Stimulated activated CD4-positive, alpha-beta T cell treated with anti-CD3 and anti-CD28 coated beads, Interleukin-4, amount 100 ng/mL, for 24 hours (primary cell): ENCODE data around the gene CAMTA1.

Experiments
- DNase-seq: peaks from one replicate; pipeline ENCODE4 v3.0.0-alpha.2; 2020

The CAMTA1 gene

GRCh38 chr1:7430691-7431090, 645.4 kb downstream of the CAMTA1 start:
- DNase-seq = no peak

DNA sequence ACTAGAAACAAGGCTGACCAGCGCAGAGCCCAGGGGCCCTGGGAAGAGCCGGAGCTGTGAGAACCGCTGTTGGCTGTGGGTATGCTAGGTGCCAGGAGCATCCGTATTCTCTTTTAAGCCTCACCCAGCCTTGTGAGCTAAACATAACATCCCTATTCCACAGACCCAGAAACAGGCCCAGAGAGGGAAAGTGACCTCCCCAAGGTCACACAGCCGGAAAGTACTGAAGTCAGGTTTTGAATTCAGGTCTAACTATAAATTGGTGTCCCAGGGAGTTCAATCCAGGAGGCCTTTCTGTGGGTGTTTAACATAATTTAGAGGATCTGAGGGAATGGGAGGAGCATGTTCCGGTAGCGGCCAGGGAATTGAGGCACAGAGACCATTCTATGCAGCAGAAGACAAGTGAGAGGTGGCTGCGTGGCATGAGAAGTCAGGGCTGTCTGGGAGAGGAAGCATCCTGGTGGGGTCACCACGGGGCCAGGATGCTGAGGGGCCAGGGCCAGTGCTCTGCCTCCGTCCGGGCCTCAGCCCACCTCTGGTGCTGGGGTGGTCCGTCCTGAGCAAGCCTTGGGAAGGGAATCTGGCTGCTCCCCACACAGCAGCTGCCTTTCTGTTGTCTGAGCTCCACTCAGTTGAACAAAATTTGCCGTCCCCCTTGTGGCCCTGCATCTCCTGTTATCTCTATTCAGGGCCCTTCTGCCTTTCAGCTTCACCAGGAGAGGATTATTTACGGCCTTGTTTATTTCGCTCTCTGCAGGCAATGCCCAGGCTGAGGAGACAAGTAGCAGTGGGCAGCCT, 647.0 kb downstream of the CAMTA1 start:
- no peak for DNase-seq

GRCh38 chr1:7432900-7433380, 647.7 kb downstream of the CAMTA1 start:
- DNase-seq = no peak

DNA sequence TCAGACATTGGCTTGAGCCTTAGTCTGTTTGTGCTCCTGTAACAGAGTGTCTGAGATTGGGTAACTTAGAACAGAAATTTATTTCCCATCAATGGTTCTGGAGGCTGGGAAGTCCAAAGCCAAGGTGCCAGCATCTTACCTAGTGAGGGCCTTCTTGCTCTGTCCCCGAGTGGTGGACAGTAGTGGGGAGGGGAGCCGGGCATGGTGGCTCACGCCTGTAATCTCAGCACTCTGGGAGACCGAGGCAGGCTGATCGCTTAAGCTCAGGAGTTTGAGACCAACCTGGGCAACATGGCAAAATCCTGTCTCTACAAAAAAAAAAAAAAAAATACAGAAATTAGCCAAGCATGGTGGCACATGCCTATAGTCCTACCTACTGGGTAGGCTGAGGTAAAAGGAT, 649.3 kb downstream of the CAMTA1 start:
- DNase-seq = no peak

DNA sequence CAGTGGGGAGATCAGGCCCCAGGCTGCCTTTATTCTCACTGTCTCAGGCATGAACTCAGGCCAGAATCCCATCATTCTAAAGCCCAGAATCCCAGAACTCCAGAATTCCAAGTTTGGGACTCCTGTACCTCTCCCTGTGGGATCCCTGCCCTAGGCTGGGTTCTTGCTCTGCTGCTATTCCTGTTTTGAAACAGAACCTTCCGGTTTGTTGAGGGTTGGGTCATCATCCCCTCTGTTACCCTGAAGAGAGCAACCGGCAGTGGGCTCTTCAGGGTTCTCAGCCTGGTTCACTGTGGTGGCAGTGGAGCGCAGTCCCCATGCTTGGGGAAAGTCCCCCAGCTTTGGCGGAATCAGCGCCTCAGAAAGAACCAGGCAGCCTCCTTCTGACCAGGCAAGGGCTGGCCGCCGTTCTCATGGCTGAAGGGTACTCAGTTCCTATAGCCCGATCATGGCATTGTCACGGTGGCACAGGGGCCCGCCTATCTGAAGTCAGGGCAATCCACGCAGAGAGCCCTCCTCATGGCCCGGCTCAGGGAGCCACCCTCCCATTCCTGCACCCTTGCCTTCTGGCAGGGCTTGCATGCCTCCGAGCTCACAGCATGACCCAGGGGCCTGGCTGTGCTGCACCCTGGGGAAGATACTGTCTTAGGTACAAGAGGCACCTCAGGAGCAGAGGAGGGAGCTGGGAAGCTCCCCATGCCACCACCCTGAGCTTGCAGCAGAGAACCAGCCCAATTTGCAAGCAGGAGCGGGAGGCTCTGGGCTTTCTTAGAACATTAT, 650.2 kb downstream of the CAMTA1 start:
- DNase-seq = no peak

GRCh38 chr1:7436056-7437005, 651.1 kb downstream of the CAMTA1 start:
- DNase-seq = no peak

DNA sequence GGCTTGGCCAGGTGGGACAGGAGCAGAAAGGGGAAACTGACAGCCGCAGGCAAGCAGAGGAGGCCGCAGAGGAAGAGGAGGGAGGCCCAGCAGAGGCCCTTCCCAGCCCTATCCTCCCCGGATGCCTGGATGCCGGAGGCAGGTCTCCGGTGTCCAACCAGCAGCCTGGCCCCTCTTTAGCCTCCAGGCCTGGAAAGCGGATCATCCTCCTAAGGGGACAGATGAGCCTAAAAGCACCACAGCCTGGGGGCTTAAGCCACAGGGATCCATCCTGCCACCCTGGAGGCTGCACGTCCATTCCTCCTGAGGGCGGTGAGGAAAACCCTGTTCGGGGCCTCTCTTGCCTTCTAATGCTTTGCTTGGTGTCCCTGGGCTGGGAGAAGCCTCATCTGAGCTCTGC, 651.8 kb downstream of the CAMTA1 start:
- no peak for DNase-seq

GRCh38 chr1:7437608-7438395, 652.5 kb downstream of the CAMTA1 start:
- DNase-seq = no peak

GRCh38 chr1:7438396-7438785, 653.1 kb downstream of the CAMTA1 start:
- no peak for DNase-seq

DNA sequence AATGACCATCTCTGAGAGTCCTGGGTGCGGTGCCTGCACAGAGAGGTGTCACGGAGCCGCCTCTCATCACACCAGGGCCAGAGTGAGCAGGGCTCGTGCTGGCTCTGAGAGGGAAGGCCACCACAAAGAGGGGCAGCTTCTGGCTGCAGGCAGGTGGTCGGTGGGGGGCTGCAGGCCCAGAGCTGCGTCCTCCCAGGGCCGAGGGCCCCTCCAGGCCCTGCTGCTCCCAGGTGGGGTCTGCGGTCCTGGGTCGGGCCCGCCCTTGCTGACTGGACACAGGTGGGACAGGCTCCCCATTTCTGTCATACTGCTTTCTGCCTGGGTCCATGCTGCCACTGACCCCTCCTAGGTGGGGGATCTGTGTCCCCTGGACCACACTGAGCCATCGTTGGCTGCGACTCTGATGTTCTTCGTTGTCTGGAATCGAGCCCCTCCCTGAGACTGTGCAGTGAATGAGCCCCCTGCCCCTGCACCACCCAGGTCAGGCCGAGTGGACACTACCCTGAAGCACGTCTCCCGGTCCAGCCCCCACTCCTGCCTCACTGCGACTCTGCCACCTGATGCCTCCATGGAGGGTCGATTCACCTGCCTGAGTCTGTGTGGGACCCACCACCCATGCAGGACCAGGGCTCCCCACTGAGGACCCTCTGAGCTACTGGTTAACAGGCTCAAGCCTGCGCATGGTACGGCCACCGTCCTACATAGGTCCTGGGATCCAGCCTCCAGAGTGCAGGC, 653.8 kb downstream of the CAMTA1 start:
- DNase-seq = no peak

DNA sequence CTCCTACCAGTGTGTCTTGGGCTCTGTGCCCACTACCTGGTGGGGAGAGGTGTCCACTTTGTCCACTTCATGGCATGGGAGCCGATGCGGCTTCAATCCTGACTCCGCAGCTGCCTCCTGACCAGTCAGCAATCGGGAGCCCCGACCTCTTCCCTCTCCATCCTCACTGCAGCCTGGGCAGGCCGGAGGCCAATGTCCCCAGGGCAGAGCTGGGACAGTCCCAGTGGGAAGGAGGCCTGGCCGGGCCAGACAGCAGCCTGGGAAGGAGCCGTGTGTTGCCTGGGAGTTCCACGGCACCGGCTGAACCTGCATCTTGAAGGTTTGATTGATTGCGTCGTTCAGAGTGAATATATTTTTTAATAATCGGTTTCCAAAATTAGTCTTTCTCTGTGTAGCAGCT, 654.9 kb downstream of the CAMTA1 start:
- DNase-seq = no peak

DNA sequence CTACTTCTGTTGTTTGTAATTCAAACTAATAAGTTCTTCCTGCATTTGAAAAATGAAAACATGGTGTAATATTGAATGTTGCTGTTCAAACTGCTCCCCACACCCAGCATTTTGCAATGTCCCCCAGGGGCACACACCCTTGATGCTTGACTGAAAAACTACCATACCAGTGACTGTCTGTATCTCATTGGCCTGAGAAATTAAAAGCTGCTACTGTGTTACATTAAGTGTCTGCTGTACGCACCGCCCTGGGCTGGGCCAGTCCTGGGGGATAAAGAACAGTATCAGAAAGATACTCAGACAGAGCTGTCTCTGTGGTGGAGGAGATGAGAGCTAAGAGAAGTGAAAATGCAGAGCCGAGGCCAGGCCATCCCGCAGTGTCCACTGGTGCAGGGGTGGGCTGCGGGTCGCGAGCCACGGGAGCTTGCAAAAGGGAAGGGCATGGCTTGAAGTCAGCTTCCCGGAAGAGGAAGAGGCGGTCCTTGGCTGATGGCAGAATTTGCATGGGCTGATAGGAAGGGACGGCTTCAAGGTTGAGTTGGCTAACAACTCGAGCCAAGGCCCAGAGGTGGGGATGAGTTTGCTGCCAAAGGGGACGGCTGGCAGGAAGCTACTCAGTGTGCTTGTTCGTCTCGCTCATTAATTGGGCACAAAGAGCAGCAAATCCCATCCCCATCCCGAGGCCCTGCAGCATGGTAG, 656.0 kb downstream of the CAMTA1 start:
- no peak for DNase-seq

- no peak for DNase-seq
These were observed 656.8 kb downstream of the CAMTA1 start for GRCh38 chr1:7442036-7442435.

- DNase-seq = no peak
These were observed 657.7 kb downstream of the CAMTA1 start for GRCh38 chr1:7442918-7443317.

DNA sequence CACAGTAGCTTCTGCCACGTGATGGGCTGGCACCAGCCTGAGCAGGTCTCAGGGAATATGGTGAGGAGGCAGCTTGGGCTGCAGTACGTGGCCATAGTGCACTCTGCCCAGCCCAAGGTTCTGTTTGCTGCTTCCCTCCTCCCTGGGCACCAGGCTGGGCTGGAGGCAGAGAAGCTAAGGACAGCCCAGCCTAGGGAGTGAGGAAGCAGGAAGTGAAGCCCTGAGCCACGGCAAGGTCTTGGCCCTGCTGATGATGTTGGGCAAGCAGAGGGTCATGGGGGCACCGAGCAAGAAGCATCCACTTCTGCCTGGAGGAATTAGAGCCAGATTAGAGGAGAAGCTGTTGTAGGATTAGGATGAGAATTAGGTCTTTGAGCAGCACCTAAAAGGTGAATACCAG, 659.1 kb downstream of the CAMTA1 start:
- no peak for DNase-seq

GRCh38 chr1:7447093-7447492, 661.8 kb downstream of the CAMTA1 start:
- no peak for DNase-seq

DNA sequence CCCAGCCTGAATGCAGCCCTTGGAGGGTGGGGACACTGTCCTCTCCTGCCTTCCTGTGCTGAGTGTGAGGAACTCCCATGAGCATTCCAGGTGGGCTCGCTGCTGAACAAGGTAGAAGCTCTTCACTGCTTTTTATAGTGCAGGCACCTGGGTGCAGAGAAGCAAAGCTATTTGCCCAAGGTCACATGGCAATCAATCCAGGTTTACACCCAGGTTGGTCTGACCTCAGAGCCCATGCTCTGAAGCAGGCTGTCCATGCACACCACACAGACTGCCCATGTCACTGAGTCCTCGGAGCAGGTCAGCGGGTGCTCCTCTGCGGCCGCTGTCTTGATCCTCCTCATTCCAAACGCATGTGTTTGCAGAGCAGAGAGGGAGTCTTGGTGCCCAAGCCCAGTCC, 662.5 kb downstream of the CAMTA1 start:
- no peak for DNase-seq

- DNase-seq = no peak
These were observed 663.7 kb downstream of the CAMTA1 start for GRCh38 chr1:7448986-7449385.

DNA sequence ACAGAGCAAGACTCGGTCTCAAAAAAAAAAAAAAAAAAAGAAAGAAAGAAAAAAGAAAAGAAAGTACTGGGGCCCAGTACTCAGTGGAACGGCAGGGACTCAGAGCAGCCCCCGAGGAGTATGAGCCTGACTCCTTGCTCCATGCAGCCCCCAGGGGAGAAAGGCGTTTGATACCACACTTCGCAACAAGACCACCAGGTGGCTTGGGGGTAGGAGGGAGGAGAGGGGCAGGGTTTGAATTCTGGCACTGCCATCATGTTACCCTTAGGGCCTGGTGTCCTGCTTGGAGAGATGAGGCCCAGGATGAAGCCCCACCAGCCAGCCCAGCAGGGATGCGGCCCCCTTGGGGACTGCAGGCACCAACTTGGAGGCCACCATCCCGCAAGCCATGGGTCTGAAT, 664.5 kb downstream of the CAMTA1 start:
- no peak for DNase-seq

DNA sequence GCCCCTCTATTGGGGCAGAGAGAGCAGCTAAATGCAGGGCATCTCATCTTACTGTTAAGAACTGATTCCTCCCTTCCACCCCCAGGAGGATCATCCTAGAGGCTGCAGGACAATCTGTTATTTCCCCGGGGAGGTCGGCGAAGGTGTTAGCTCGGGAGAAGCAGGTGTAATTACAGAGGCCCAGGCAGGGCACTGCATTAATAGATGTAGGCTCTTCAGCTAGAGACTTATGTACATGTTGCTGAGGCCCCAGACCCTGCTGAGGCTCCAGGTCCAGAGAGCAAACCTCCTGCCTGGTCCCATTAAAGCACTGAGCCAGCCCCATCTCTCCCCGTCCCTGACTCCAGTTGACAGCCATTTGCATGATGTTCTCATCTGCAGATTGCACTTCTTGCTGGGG, 665.6 kb downstream of the CAMTA1 start:
- no peak for DNase-seq

DNA sequence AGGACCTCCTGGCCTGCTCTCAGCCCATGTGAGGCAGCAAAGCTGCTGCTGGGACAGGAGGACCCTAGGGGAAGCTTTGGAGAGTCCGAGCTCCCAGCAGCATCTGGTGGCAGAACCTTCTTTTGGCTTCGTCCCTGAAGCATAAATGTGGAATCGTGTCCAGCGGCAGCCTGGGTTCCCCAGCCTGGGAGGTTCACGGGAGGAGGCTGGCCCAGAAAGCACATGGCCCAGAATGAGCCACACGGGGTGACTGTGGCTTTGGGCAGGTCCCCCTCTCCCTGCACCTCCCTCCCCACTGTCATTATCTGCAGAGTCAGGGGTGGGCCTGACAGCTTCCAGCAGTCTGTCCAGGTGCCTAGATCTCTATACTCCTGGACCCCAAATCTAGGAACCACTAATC, 667.8 kb downstream of the CAMTA1 start:
- no peak for DNase-seq
